Upper lobe of right lung (tissue), 1 donor: ENCODE data around the gene HOXA13. TPM values are rescaled to one million over a fixed set of nuclear protein-coding genes. Genes with fewer than 3 reads are reported as not detected.

ENCODE experiments used
- ATAC-seq: fragments of 200-7000 bp; cut with Tn5 transposase; one replicate; pipeline ENCODE4 v1.9.1; 2020; ENCODE audit warnings: mild to moderate bottlenecking, moderate library complexity
- DNase-seq: peaks from one replicate; pipeline ENCODE4 v3.0.0-alpha.2; 2020
- H3K27ac ChIP-seq: fragments of 200-600 bp; one replicate; pipeline ENCODE4 v1.8.0; 2022
- H3K27me3 ChIP-seq: fragments of 200-600 bp; one replicate; pipeline ENCODE4 v1.8.0; 2022; ENCODE audit warnings: mild to moderate bottlenecking
- H3K36me3 ChIP-seq: fragments of 200-600 bp; one replicate; pipeline ENCODE4 v1.8.0; 2022
- H3K4me1 ChIP-seq: fragments of 200-600 bp; one replicate; pipeline ENCODE4 v1.8.0; 2022
- H3K4me3 ChIP-seq: fragments of 200-600 bp; one replicate; pipeline ENCODE4 v1.8.0; 2022; ENCODE audit warnings: mild to moderate bottlenecking
- H3K9me3 ChIP-seq: fragments of 200-600 bp; one replicate; pipeline ENCODE4 v1.8.0; 2022
- intact Hi-C: fragments of 100-400 bp; cut with DNase I; formaldehyde crosslinking; loops from one replicate; pipeline ENCODE4 v1.11.0; 2022
- total RNA-seq: library from RNA; stranded (reverse); fragmentation: NEBNext Ultra II Directional; extraction: Animal tissue kit (Norgen Biotek cat#: 25700); gene quantifications from one replicate; pipeline ENCODE4 v1.2.1, GENCODE V29; 2021
- TF ChIP-seq, protein P1 (sequence below): fragments of 200-600 bp; IDR thresholded peaks from one replicate; pipeline ENCODE4 v1.8.0; 2022; ENCODE audit warnings: antibody characterized with exemption
- donor health status: DM: no; HTN: yes; CAD: no; lungs with severe emphysema.

Gene HOXA13
- total RNA-seq, 1 donor from 2014 or later: not detected

DNA sequence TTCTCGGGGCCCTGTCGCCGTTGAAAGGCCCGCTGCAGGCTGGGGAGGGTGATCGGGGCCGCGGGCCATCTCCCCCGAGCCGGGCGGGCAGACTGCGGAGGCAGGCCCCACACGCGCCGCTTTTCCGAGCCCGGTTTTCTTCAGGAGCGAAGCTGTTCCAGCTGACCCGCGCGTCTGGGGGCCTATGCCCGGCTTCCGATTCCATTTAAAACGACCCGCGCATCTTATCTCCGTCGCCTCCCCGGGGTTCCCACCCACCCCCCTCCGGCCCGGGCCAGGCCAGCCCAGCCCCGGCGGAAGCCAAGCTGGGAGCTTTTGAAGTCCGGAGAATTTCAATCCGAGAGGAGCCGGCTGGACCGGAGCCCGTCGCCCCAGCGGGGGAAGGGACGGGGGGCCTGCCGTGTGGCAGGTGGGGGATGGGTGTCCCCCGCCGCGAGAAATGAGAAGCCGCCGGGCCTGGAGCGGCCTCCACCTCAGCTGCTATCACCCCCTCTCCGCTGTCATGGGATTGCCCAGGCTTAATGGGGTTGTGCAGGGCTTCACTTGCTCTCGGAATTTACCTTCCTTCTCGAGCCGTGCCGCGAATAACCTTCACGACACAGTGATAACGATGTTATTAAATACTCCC, 39.6 kb upstream of the HOXA13 start:
- peaks cover 100% of the 10 kb centered on the region for H3K27me3 ChIP-seq
- TF ChIP-seq, protein P1, sequence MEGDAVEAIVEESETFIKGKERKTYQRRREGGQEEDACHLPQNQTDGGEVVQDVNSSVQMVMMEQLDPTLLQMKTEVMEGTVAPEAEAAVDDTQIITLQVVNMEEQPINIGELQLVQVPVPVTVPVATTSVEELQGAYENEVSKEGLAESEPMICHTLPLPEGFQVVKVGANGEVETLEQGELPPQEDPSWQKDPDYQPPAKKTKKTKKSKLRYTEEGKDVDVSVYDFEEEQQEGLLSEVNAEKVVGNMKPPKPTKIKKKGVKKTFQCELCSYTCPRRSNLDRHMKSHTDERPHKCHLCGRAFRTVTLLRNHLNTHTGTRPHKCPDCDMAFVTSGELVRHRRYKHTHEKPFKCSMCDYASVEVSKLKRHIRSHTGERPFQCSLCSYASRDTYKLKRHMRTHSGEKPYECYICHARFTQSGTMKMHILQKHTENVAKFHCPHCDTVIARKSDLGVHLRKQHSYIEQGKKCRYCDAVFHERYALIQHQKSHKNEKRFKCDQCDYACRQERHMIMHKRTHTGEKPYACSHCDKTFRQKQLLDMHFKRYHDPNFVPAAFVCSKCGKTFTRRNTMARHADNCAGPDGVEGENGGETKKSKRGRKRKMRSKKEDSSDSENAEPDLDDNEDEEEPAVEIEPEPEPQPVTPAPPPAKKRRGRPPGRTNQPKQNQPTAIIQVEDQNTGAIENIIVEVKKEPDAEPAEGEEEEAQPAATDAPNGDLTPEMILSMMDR: no peak
- no peaks in the 10 kb centered on the region for H3K36me3 ChIP-seq
- DNase-seq (peak; percentile 61), ATAC-seq (no peak)
- intact Hi-C loops: no loop called here
- no peak overlapping the region for H3K27ac ChIP-seq
- H3K9me3 ChIP-seq: no peaks in the 10 kb centered on the region
- H3K4me1 ChIP-seq: peaks cover 25% of the 10 kb centered on the region
- H3K4me3 ChIP-seq: no peak overlapping the region

DNA sequence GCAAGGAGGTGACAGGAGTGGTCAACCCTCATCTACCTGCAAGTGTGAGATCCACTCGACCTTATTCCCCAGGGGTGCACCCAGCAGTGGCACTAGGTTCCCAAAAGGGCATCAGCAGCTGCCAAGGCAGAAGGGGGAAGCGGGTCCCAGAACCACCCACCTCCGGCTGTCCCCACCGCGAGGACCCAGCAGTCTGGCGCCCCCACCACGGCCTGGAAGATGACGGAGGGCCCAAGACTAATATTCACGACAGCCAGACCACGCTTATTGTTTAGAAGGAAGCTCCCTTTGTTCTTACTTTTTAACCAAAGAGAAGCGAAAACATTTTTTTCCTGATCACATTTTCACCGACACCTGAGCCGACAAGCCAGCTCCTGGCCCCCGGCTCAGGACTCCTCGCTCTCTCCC, 39.1 kb upstream of the HOXA13 start:
- Histone ChIP-seq H3K9me3 (no peaks in the 10 kb centered on the region), H3K4me1 (peaks cover 25% of the 10 kb centered on the region), H3K36me3 (no peaks in the 10 kb centered on the region), H3K27me3 (peaks cover 100% of the 10 kb centered on the region), H3K4me3 (no peak overlapping the region), H3K27ac (no peak overlapping the region)
- intact Hi-C loops: no loop called here
- ATAC-seq (no peak), DNase-seq (peak; percentile 46)
- TF ChIP-seq, protein P1: no peak

DNA sequence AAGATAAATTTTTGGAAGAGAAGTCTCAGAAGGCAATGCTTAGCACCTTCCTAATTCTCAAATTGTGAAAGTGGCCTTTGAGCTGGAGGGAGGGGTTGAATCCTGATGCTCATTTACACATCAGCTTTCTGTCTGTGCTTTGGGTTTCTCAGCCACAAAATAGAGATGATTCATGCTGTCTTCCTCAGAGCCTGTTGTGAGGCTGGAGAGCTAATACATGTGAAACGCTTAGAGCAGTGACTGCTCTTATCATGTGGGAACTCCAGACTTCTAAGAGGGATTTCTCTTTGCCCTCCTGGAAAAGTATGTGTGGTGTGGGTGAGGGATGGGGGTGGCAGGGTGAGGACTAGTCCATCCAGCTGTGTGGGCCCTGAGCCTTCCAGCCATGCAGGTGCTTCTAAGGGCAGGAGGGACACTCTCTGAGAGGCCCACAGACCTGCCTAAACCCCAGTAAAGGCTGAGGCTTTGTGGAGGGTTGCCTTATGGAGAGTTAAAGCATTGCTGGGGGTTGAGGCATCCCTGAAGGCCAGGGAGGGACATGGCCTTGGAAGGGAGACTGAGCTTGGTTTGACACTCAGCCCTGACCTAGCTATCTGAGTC, 37.9 kb upstream of the HOXA13 start:
- TF ChIP-seq, protein P1: no peak
- peaks cover 100% of the 10 kb centered on the region for H3K27me3 ChIP-seq
- intact Hi-C loops: no loop called here

DNA sequence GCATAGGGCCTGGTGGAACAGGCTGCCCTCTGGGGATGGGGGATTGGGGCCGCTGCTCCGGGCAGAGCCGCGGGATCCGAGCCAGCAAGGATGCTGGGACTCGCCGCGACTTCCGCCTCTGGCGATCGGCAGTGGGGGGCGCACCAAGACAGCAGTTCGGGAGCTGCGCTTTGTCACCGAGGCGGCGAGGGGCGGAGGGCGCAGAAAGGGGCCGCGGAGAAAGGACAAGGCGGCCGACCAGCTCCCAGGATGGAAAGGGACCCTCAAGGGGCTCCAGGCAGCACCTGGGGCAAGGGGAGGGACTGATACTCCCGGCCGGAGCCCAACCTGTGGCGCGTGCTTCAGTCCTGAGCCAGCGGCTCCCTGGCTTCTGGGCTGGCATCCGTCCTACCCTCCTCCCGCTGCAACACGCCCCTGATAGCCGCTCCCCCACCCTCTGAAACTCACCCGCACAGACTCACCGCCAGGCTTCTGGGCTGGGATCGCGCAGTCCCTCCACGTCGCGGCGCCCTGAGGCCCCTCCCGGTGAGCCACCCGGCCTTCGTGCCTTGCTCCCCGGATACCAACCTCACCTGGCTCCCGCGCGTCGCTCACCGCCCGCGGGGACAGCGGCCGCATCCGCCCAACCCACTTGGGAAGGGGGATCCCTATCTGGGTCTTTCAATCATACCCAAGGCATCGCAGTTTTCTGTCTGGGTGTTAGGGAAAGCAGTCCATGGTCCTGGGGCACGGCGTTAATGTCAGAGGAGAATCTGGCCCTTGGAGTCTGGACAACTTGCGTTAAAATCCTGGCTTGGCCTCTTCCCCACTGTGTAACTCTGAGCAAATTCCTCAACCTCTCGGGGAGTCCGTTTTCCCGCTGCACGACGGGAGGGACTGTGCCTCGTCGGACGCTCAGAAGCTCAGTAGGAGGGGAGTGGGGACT, 35.8 kb upstream of the HOXA13 start:
- Histone ChIP-seq H3K36me3 (no peaks in the 10 kb centered on the region), H3K27ac (no peak overlapping the region), H3K27me3 (peaks cover 82% of the 10 kb centered on the region), H3K9me3 (no peaks in the 10 kb centered on the region), H3K4me3 (peak overlapping the region; percentile 23), H3K4me1 (peaks cover 17% of the 10 kb centered on the region)
- TF ChIP-seq, protein P1: peak; percentile 30
- ATAC-seq (peak; percentile 42), DNase-seq (peak; percentile 68)
- intact Hi-C loops: no loop called here

More for the DNA sequence above, 37.9 kb upstream of the HOXA13 start:
- Histone ChIP-seq H3K36me3 (no peaks in the 10 kb centered on the region), H3K27ac (no peak overlapping the region), H3K4me1 (peaks cover 23% of the 10 kb centered on the region), H3K4me3 (no peak overlapping the region), H3K9me3 (no peaks in the 10 kb centered on the region)
- DNase-seq: no peak
- ATAC-seq: no peak

DNA sequence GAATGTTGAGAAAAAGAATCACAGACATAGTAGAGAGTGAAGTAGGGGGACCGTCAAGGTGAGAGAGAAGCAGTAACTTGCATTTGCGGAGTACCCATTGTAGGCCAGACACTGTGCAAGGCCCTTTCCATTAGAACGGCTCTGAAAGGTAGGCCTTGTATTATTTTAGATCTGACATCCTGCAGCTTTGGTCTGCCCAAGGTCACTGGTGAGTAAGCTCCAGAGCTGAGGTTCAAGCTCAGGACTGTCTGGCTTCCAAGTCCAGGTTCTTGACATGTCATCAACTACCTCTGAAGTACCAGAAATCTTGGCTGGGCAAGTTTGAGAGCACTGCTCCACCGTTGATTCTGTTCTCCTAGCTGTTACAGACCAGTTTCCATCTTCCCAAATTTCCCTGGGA, 29.6 kb upstream of the HOXA13 start:
- no peaks in the 10 kb centered on the region for H3K9me3 ChIP-seq
- no peak for DNase-seq
- no peak for ATAC-seq
- H3K27me3 ChIP-seq: peaks cover 62% of the 10 kb centered on the region
- H3K4me1 ChIP-seq: peaks cover 6% of the 10 kb centered on the region
- TF ChIP-seq, protein P1: no peak
- no peaks in the 10 kb centered on the region for H3K36me3 ChIP-seq
- intact Hi-C loops: no loop called here
- no peak overlapping the region for H3K4me3 ChIP-seq
- H3K27ac ChIP-seq: no peak overlapping the region
